HG02623 (cell line): ENCODE measurements around the gene MAMSTR.
"Not testable (repeated sequence)": the region's sequence is repeated elsewhere in the genome, so short reads cannot be mapped to it uniquely, and the experiment has no call there.

Source experiments
- ATAC-seq: cut with Tn5 transposase; IDR thresholded peaks from one replicate; pipeline ENCODE4 v1.9.1; 2021; ENCODE audit warnings: moderate library complexity; ENCODE audit not compliant: unreplicated experiment

MAMSTR gene

GRCh38 chr19:48689449-48689848, 30.1 kb downstream of the MAMSTR start:
- no peak for ATAC-seq

GRCh38 chr19:48687776-48688175, 31.7 kb downstream of the MAMSTR start:
- no peak for ATAC-seq

GRCh38 chr19:48686637-48687036, 32.9 kb downstream of the MAMSTR start:
- not testable (repeated sequence) for ATAC-seq

- ATAC-seq, result no peak
Observed at GRCh38 chr19:48686088-48686487, 33.4 kb downstream of the MAMSTR start.

GRCh38 chr19:48685583-48685982, 33.9 kb downstream of the MAMSTR start:
- ATAC-seq, result no peak

- ATAC-seq, result no peak
Observed at GRCh38 chr19:48683349-48683748, 36.2 kb downstream of the MAMSTR start.

GRCh38 chr19:48681127-48681470, 38.4 kb downstream of the MAMSTR start:
- ATAC-seq, result no peak

- no peak for ATAC-seq
Observed at GRCh38 chr19:48680436-48681126, 38.9 kb downstream of the MAMSTR start.

GRCh38 chr19:48680006-48680405, 39.5 kb downstream of the MAMSTR start:
- not testable (repeated sequence) for ATAC-seq

- ATAC-seq, result no peak
Observed at GRCh38 chr19:48678201-48678600, 41.3 kb downstream of the MAMSTR start.

GRCh38 chr19:48676887-48677286, 42.6 kb downstream of the MAMSTR start:
- ATAC-seq, result no peak

GRCh38 chr19:48676487-48676886, 43.0 kb downstream of the MAMSTR start:
- no peak for ATAC-seq

GRCh38 chr19:48674921-48675824, 44.4 kb downstream of the MAMSTR start:
- ATAC-seq, result no peak

- no peak for ATAC-seq
Observed at GRCh38 chr19:48674216-48674809, 45.2 kb downstream of the MAMSTR start.

- ATAC-seq, result no peak
Observed at GRCh38 chr19:48673436-48674100, 46.0 kb downstream of the MAMSTR start.

- no peak for ATAC-seq
Observed at GRCh38 chr19:48672994-48673393, 46.5 kb downstream of the MAMSTR start, which contains the start of gene NTN5. Gene NTN5, minus strand, starts transcription at chr19:48673017. Its CDS starts 2,031 bp downstream, at chr19:48670986.

GRCh38 chr19:48671446-48671995, 48.0 kb downstream of the MAMSTR start:
- no peak for ATAC-seq

GRCh38 chr19:48670699-48671445, 48.7 kb downstream of the MAMSTR start:
- no peak for ATAC-seq

- ATAC-seq, result no peak
Observed at GRCh38 chr19:48669903-48670668, 49.4 kb downstream of the MAMSTR start.
